Smooth muscle cell (in vitro differentiated cells): Measurements from ENCODE around the gene ACKR3. TPM values are rescaled to one million over a fixed set of nuclear protein-coding genes. Genes with fewer than 3 reads are reported as not detected.

Experiments
- DNase-seq: peaks from one replicate; lab custom pipeline; 2025; ENCODE audit not compliant: unreplicated experiment; lab: John Stamatoyannopoulos, UW
- H2AFZ ChIP-seq: fragments of 200-600 bp; sonication (generic); 2 replicates; pipeline ENCODE4 v1.6.0; 2016; ENCODE audit warnings: antibody characterized with exemption, low read depth, mild to moderate bottlenecking
- H3F3A ChIP-seq: fragments of 200-600 bp; sonication (generic); 2 replicates; pipeline ENCODE4 v1.6.0; 2017; ENCODE audit warnings: antibody characterized with exemption, low read depth
- H3K27ac ChIP-seq: fragments of 200-600 bp; sonication (generic); 2 replicates; pipeline ENCODE4 v1.5.1; 2016; ENCODE audit warnings: low read depth, mild to moderate bottlenecking
- H3K27me3 ChIP-seq: fragments of 200-600 bp; sonication (generic); 2 replicates; pipeline ENCODE4 v1.6.1; 2016; ENCODE audit warnings: low read depth, mild to moderate bottlenecking
- H3K36me3 ChIP-seq: fragments of 200-600 bp; sonication (generic); 2 replicates; pipeline ENCODE4 v1.5.1; 2016; ENCODE audit warnings: low read depth
- H3K4me1 ChIP-seq: fragments of 200-600 bp; sonication (generic); 2 replicates; pipeline ENCODE4 v1.5.1; 2016; ENCODE audit warnings: low read depth
- H3K4me2 ChIP-seq: fragments of 200-600 bp; sonication (generic); 2 replicates; pipeline ENCODE4 v1.6.0; 2016; ENCODE audit warnings: mild to moderate bottlenecking
- H3K4me3 ChIP-seq: fragments of 200-600 bp; sonication (generic); 2 replicates; pipeline ENCODE4 v1.5.1; 2016; ENCODE audit warnings: mild to moderate bottlenecking
- H3K79me2 ChIP-seq: fragments of 200-600 bp; sonication (generic); 2 replicates; pipeline ENCODE4 v1.6.0; 2016; ENCODE audit warnings: low read depth, mild to moderate bottlenecking
- H3K9ac ChIP-seq: fragments of 200-600 bp; sonication (generic); 2 replicates; pipeline ENCODE4 v1.6.0; 2016; ENCODE audit warnings: low read depth
- H3K9me3 ChIP-seq: fragments of 200-600 bp; sonication (generic); replicated peaks from 2 replicates; pipeline ENCODE4 v1.5.1; 2016; ENCODE audit warnings: low read depth
- H4K20me1 ChIP-seq: fragments of 200-600 bp; sonication (generic); 2 replicates; pipeline ENCODE4 v1.6.0; 2016; ENCODE audit warnings: low read depth
- CTCF ChIP-seq: fragments of 200-600 bp; sonication (generic); IDR thresholded peaks from 2 replicates; pipeline ENCODE4 v1.5.1; 2017; ENCODE audit warnings: borderline replicate concordance, mild to moderate bottlenecking, antibody characterized with exemption; ENCODE audit not compliant: insufficient read depth, poor library complexity, severe bottlenecking
- WGBS: methylation state at CpG from one replicate; pipeline ENCODE4 v1.1.7; 2016; ENCODE audit warnings: low lambda C conversion rate; 5-methylcytosine and 5-hydroxymethylcytosine counted together
- polyA plus RNA-seq: library from polyadenylated mRNA; unstranded; fragments of >200 nt; fragmentation: Nextera tagmentation; extraction: Ambion mirVana; gene quantifications from 2 replicates; pipeline ENCODE4 v1.2.1, GENCODE V29; 2016
- total RNA-seq: library from RNA; depleted of rRNA; stranded (reverse); fragments of >200 nt; gene quantifications from 2 replicates; pipeline ENCODE4 v1.2.3, GENCODE V29; 2014

The ACKR3 gene
- total and polyA plus RNA-seq, 2 experiments from 2014 or later: 44.6 to 72.5 TPM

GRCh38 chr2:236581546-236581945 lies 11.9 kb downstream of the ACKR3 start:
- H3K79me2 ChIP-seq: peaks cover 48% of the 10 kb centered on the region
- no peak overlapping the region for H3K4me3 ChIP-seq
- peaks cover 17% of the 10 kb centered on the region for H3K4me1 ChIP-seq
- TF ChIP-seq CTCF: no peak
- no peak overlapping the region for H2AFZ ChIP-seq
- H3F3A ChIP-seq: peaks cover 6% of the 10 kb centered on the region
- H4K20me1 ChIP-seq: peaks cover 35% of the 10 kb centered on the region
- no peak overlapping the region for H3K9ac ChIP-seq
- no peaks in the 10 kb centered on the region for H3K27me3 ChIP-seq
- H3K4me2 ChIP-seq: no peak overlapping the region
- WGBS: 86% methylated on average over 7 of the region's 7 CpGs
- no peaks in the 10 kb centered on the region for H3K9me3 ChIP-seq
- DNase-seq: no peak
- H3K36me3 ChIP-seq: no peaks in the 10 kb centered on the region
- no peak overlapping the region for H3K27ac ChIP-seq

GRCh38 chr2:236582968-236583367 lies 13.3 kb downstream of the ACKR3 start:
- Histone ChIP-seq H3K27ac (no peak overlapping the region), H4K20me1 (peaks cover 33% of the 10 kb centered on the region), H3K4me2 (no peak overlapping the region), H3K9ac (no peak overlapping the region), H3K9me3 (no peaks in the 10 kb centered on the region), H3F3A (peaks cover 6% of the 10 kb centered on the region), H3K27me3 (no peaks in the 10 kb centered on the region), H2AFZ (no peak overlapping the region), H3K4me3 (no peak overlapping the region), H3K4me1 (peaks cover 10% of the 10 kb centered on the region), H3K79me2 (peaks cover 34% of the 10 kb centered on the region), H3K36me3 (no peaks in the 10 kb centered on the region)
- DNase-seq: no peak
- TF ChIP-seq CTCF: no peak
- WGBS: 90% methylated on average over 5 of the region's 5 CpGs

GRCh38 chr2:236583621-236584203 lies 14.1 kb downstream of the ACKR3 start:
- Histone ChIP-seq H3K27ac (no peak overlapping the region), H3K36me3 (no peaks in the 10 kb centered on the region)
- 79% methylated on average over 14 of the region's 14 CpGs for WGBS

More at GRCh38 chr2:236583621-236584203, 14.1 kb downstream of the ACKR3 start:
- H3K4me1 ChIP-seq: peaks cover 9% of the 10 kb centered on the region
- H3F3A ChIP-seq: peaks cover 2% of the 10 kb centered on the region
- H3K9ac ChIP-seq: no peak overlapping the region
- peaks cover 26% of the 10 kb centered on the region for H3K79me2 ChIP-seq
- H3K4me3 ChIP-seq: no peak overlapping the region
- H3K4me2 ChIP-seq: no peak overlapping the region
- TF ChIP-seq CTCF: no peak
- H4K20me1 ChIP-seq: peaks cover 26% of the 10 kb centered on the region
- no peaks in the 10 kb centered on the region for H3K9me3 ChIP-seq
- no peak for DNase-seq
- H2AFZ ChIP-seq: no peak overlapping the region
- H3K27me3 ChIP-seq: no peaks in the 10 kb centered on the region
